ENCODE data around the gene TBL3. TPM values are rescaled to one million over a fixed set of nuclear protein-coding genes. Genes with fewer than 3 reads are reported as not detected.
A peak's percentile ranks its signal among the peaks of the same experiment; 100 is the strongest.
"Not testable (repeated sequence)": the region's sequence is repeated elsewhere in the genome, so short reads cannot be mapped to it uniquely, and the experiment has no call there.

The TBL3 gene
- total and polyA plus RNA-seq, 2 of the 8 experiments (the other 6 are each of a cell fraction or from before 2014, with no cell fraction given): 65.8 to 137 TPM

GRCh38 chr16:1962161-1963153 lies 9.4 kb upstream of the TBL3 start:
- peaks cover 11% of the 10 kb centered on the region for H3K79me1 ChIP-seq (ENCODE audit: low read depth, low read length)
- H3K4me3 ChIP-seq (ENCODE audit: extremely low read depth in 1 of 4, insufficient read depth in 2 of 4, low read depth in 3 of 4, low read length in 4 of 4): peak overlapping the region; percentile 98 to 99 (median 98); a peak in 5 of 8 replicates

More at GRCh38 chr16:1962161-1963153, 9.4 kb upstream of the TBL3 start:
- Histone ChIP-seq H3K79me2 (ENCODE audit: control insufficient read depth in 1 of 2, insufficient read depth in 2 of 2, low read length in 2 of 2) (peaks cover 10 to 38% of the 10 kb centered on the region in 2 experiments), H3K36me3 (ENCODE audit: control insufficient read depth in 2 of 4, insufficient read depth in 4 of 4, low read length in 3 of 4) (peaks cover 17 to 34% (median 28%) of the 10 kb centered on the region in 4 experiments), H3K23me2 (ENCODE audit: low read depth, low read length) (peaks cover 19% of the 10 kb centered on the region), H3K4me2 (ENCODE audit: insufficient read depth in 1 of 2, low read depth in 2 of 2, low read length in 2 of 2) (peak overlapping the region; percentile 99 to 100; a peak in 3 of 4 replicates), H3K4me1 (replicated peaks in 1 of 4; ENCODE audit: control insufficient read depth in 3 of 4, insufficient read depth in 4 of 4, low read length in 3 of 4) (peaks cover 0 to 22% (median 5%) of the 10 kb centered on the region in 4 experiments; a peak in 5 of 7 replicates), H3K9ac (replicated peaks in 1 of 4; ENCODE audit: extremely low read depth in 1 of 4, low read depth in 3 of 4, low read length in 3 of 4) (peak overlapping the region in 2 of 4 experiments; percentile 16 to 94; a peak in 2 of 7 replicates), H4K20me1 (replicated peaks in 1 of 2; ENCODE audit: control insufficient read depth in 1 of 2, insufficient read depth in 2 of 2, low read length in 2 of 2) (peaks cover 12 to 17% of the 10 kb centered on the region in 2 experiments), H2BK5ac (ENCODE audit: low read depth, low read length) (peak overlapping the region; percentile 71; the same call in 1 of the 2 replicates)
- H2AFZ ChIP-seq (ENCODE audit: low read length); H4K8ac ChIP-seq (ENCODE audit: extremely low read depth, insufficient read depth, low read length); H3K27ac ChIP-seq (ENCODE audit: low read depth, low read length); H3K27me3 ChIP-seq (replicated peaks in 1 of 4; ENCODE audit: control insufficient read depth in 3 of 4, extremely low read depth in 1 of 4, insufficient read depth in 3 of 4, low read length in 3 of 4); H3K4ac ChIP-seq (replicated peaks; ENCODE audit: insufficient read length, low read depth, low read length); H4K91ac ChIP-seq (replicated peaks; ENCODE audit: insufficient read length, low read length); H2BK12ac ChIP-seq (ENCODE audit: low read depth, low read length); CTCF ChIA-PET (ENCODE audit: partially characterized antibody); H3K14ac ChIP-seq (ENCODE audit: insufficient read length); H3K18ac ChIP-seq (ENCODE audit: extremely low read depth, low read length); DNase-seq (ENCODE audit: low read depth in 1 of 2, low spot score in 2 of 2); H2BK120ac ChIP-seq (replicated peaks; ENCODE audit: low read depth, low read length); H3K23ac ChIP-seq (ENCODE audit: insufficient read length); H3K9me3 ChIP-seq (ENCODE audit: insufficient read depth in 2 of 2, low read depth in 1 of 2, low read length in 1 of 2); FAIRE-seq; H4K5ac ChIP-seq (ENCODE audit: insufficient read length, low read depth, low read length); H2AK5ac ChIP-seq (ENCODE audit: low read depth, low read length); H3K56ac ChIP-seq (replicated peaks; ENCODE audit: insufficient read length, low read depth, low read length); H2BK20ac ChIP-seq (ENCODE audit: low read length); H2BK15ac ChIP-seq (ENCODE audit: low read length): not testable (repeated sequence)
- 87% methylated on average over 35 of the region's 37 CpGs; no CpG with 5 or more reads in 1 of the 2 experiments for WGBS, 2 experiments (ENCODE audit: extremely low coverage in 1 of 2, insufficient coverage in 1 of 2, insufficient read length in 1 of 2, insufficient replicate concordance in 2 of 2, low coverage in 1 of 2, low lambda C conversion rate in 2 of 2, missing lambda C conversion rate in 1 of 2)
- peak in 1 of 2 experiments; percentile 49; a peak in 1 of 3 replicates for TF ChIP-seq POLR2A (IDR thresholded peaks at IDR 0.05; ENCODE audit: control extremely low read depth in 1 of 2, low read depth in 2 of 2, low read length in 2 of 2)
- TF ChIP-seq POLR2AphosphoS5 (IDR thresholded peaks at IDR 0.05; ENCODE audit: low read depth, low read length): peak; percentile 83
- POLR2A ChIA-PET (ENCODE audit: partially characterized antibody): interaction anchor here (0.6 to 19.8 kb wide), 25 partner anchors 8 to 193 kb away, joined by 3 to 736 read pairs (median 5); partner anchors contain the start of genes EME2, GFER, HAGH and MRPS34

All from H1 (cell line).